GM12878 (cell line): ENCODE measurements around the gene SGK2. TPM values are rescaled to one million over a fixed set of nuclear protein-coding genes. Genes with fewer than 3 reads are reported as not detected.

Source experiments
- ATAC-seq: fragments of 200-7000 bp; cut with Tn5 transposase; 3 replicates; pipeline ENCODE4 v1.9.1; 2020; ENCODE audit warnings: mild to moderate bottlenecking, moderate library complexity
- BruUV-seq: library from RNA; stranded (reverse); fragments of 400-500 nt; replicated peaks from 2 replicates; lab custom pipeline; 2021; lab: Mats Ljungman, UMichigan
- CTCF ChIA-PET: fragments of 300-600 bp; sonication (Branson Sonifier 250); formaldehyde crosslinking; extraction: SDS; loops from one replicate; lab custom pipeline; 2021; ENCODE audit warnings: inconsistent platforms; lab: Yijun Ruan, JAX
- POLR2A ChIA-PET: fragments of 350-600 bp; formaldehyde crosslinking; extraction: SDS; loops from one replicate; lab custom pipeline; 2021; ENCODE audit warnings: inconsistent platforms; lab: Charles Lee
- RAD21 ChIA-PET: fragments of 300-600 bp; sonication (Branson Sonifier 250); formaldehyde crosslinking; loops from one replicate; lab custom pipeline; 2023; ENCODE audit warnings: antibody characterized with exemption; ENCODE audit not compliant: unreplicated experiment; lab: Charles Lee
- SMC1A ChIA-PET: fragments of 300-600 bp; sonication (Branson Sonifier 250); formaldehyde crosslinking; loops from one replicate; lab custom pipeline; 2023; ENCODE audit not compliant: unreplicated experiment, uncharacterized antibody; lab: Charles Lee
- DNase-seq: peaks from one replicate; pipeline ENCODE4 v3.0.0-alpha.2; 2011; ENCODE audit warnings: low read depth, low spot score
- FAIRE-seq: peaks from 3 replicates; lab custom pipeline; 2011; peaks lifted over from hg19 to GRCh38; lab: Jason Lieb, UNC
- H2AFZ ChIP-seq: 2 replicates; pipeline ENCODE4 v1.6.0; 2011; ENCODE audit warnings: low read depth, low read length, control low read depth; ENCODE audit not compliant: control insufficient read depth
- H3K27ac ChIP-seq: 2 replicates; pipeline ENCODE4 v1.5.1; 2011; ENCODE audit warnings: control low read depth; ENCODE audit not compliant: control insufficient read depth, insufficient read depth
- H3K27me3 ChIP-seq, 2 experiments: replicated peaks in 1 of 2; 2 replicates each; pipeline versions ENCODE4 v1.6.0 to v1.6.1; 2011; ENCODE audit warnings: low read length in 1 of 2; ENCODE audit not compliant: control insufficient read depth in 2 of 2, insufficient read depth in 2 of 2
- H3K36me3 ChIP-seq, 2 experiments: 2 replicates each; pipeline ENCODE4 v1.5.1; 2011; ENCODE audit warnings: low read length in 1 of 2; ENCODE audit not compliant: control insufficient read depth in 2 of 2, insufficient read depth in 2 of 2
- H3K4me1 ChIP-seq: 2 replicates; pipeline ENCODE4 v1.6.1; 2011; ENCODE audit warnings: mild to moderate bottlenecking, low read length, moderate library complexity, mixed read lengths; ENCODE audit not compliant: control insufficient read depth, insufficient read depth
- H3K4me2 ChIP-seq: 2 replicates; pipeline ENCODE4 v1.6.0; 2011; ENCODE audit warnings: control low read depth; ENCODE audit not compliant: control insufficient read depth, insufficient read depth
- H3K4me3 ChIP-seq: fragments of 200-600 bp; sonication (generic); 2 replicates; pipeline ENCODE4 v1.5.1; 2016
- H3K79me2 ChIP-seq: 2 replicates; pipeline ENCODE4 v1.6.0; 2011; ENCODE audit warnings: low read length; ENCODE audit not compliant: control insufficient read depth, insufficient read depth
- H3K9ac ChIP-seq: 2 replicates; pipeline ENCODE4 v1.8.0; 2011; ENCODE audit warnings: low read length, control low read depth, mixed read lengths; ENCODE audit not compliant: control insufficient read depth, insufficient read depth
- H3K9me3 ChIP-seq: replicated peaks from 3 replicates; pipeline ENCODE4 v1.5.1; 2011; ENCODE audit warnings: mild to moderate bottlenecking, low read length; ENCODE audit not compliant: control insufficient read depth, insufficient read depth
- H4K20me1 ChIP-seq: 2 replicates; pipeline ENCODE4 v1.6.0; 2011; ENCODE audit not compliant: control insufficient read depth, insufficient read depth
- ASH2L ChIP-seq: fragments of 300-600, 200-600 bp; sonication (generic); IDR thresholded peaks from 2 replicates; pipeline ENCODE4 v1.6.1; 2017; ENCODE audit warnings: low read depth, mild to moderate bottlenecking, borderline replicate concordance
- BCL3 ChIP-seq: IDR thresholded peaks from 2 replicates; pipeline ENCODE4 v1.6.1; 2011; ENCODE audit warnings: borderline replicate concordance, low read depth, mild to moderate bottlenecking, moderate library complexity, low read length; ENCODE audit not compliant: insufficient read depth, poor library complexity, severe bottlenecking
- BCLAF1 ChIP-seq: fragments of 450-650 bp; IDR thresholded peaks from 2 replicates; pipeline ENCODE4 v1.6.1; 2017; ENCODE audit warnings: antibody characterized with exemption, mild to moderate bottlenecking, moderate library complexity
- CEBPZ ChIP-seq: fragments of 150-350 bp; IDR thresholded peaks from 2 replicates; pipeline ENCODE4 v1.6.1; 2016; ENCODE audit warnings: low read depth, low read length
- CHD1 ChIP-seq: IDR thresholded peaks from 2 replicates; pipeline ENCODE4 v1.6.1; 2012; ENCODE audit warnings: low read depth, low read length, improper control_type of control experiment
- EP300 ChIP-seq, 2 experiments: fragments of 150-350 bp in 1 of 2; IDR thresholded peaks; 2 replicates each; pipeline ENCODE4 v1.6.1; 2011 to 2012; ENCODE audit warnings: low read depth in 2 of 2, low read length in 2 of 2, borderline replicate concordance in 1 of 2, improper control_type of control experiment in 1 of 2, inconsistent platforms in 1 of 2; ENCODE audit not compliant: control insufficient read depth in 1 of 2
- MTA2 ChIP-seq: fragments of 450-650 bp; IDR thresholded peaks from 2 replicates; pipeline ENCODE4 v1.6.1; 2016; ENCODE audit warnings: low read depth, mild to moderate bottlenecking, moderate library complexity
- POU2F2 ChIP-seq: IDR thresholded peaks from 3 replicates; pipeline ENCODE4 v1.6.1; 2011; ENCODE audit warnings: low read depth, mild to moderate bottlenecking, low read length, borderline replicate concordance
- RUNX3 ChIP-seq: IDR thresholded peaks from 2 replicates; pipeline ENCODE4 v1.6.1; 2012; ENCODE audit warnings: low read length, inconsistent platforms
- WRNIP1 ChIP-seq: IDR thresholded peaks from 2 replicates; pipeline ENCODE4 v1.6.1; 2011; ENCODE audit warnings: low read depth, low read length, improper control_type of control experiment, borderline replicate concordance
- ZNF622 ChIP-seq: fragments of 450-650 bp; IDR thresholded peaks from 2 replicates; pipeline ENCODE4 v1.6.1; 2017; ENCODE audit warnings: mild to moderate bottlenecking, inconsistent platforms
- ZSCAN29 ChIP-seq: fragments of 450-650 bp; IDR thresholded peaks from 2 replicates; pipeline ENCODE4 v1.6.1; 2017; ENCODE audit warnings: mild to moderate bottlenecking, moderate library complexity
- WGBS: methylation state at CpG from one replicate; pipeline ENCODE4 v1.1.6; 2016; ENCODE audit warnings: low lambda C conversion rate; ENCODE audit not compliant: insufficient replicate concordance, insufficient coverage; ENCODE audit errors: missing lambda C conversion rate; 5-methylcytosine and 5-hydroxymethylcytosine counted together
- in situ Hi-C: fragments of 300-500 bp; cut with MboI; formaldehyde crosslinking; loops from 9 replicates; pipeline ENCODE4 v1.14.3; 2018; ENCODE audit warnings: mixed read lengths
- intact Hi-C: fragments of 100-400 bp; cut with micrococcal nuclease; formaldehyde crosslinking; loops from one replicate; pipeline ENCODE4 v1.14.2; 2022; ENCODE audit not compliant: unreplicated experiment
- polyA plus RNA-seq, 11 experiments: library from polyadenylated mRNA; depleted of rRNA in 4 of 11; unstranded in 6 of 11; stranded (reverse) in 5 of 11; fragments of >200 nt; fragmentation: Nextera tagmentation in 4 of 11; fragmentation: Illumina TruSeq in 1 of 11; extraction: Ambion mirVana in 4 of 11; extraction: Trizol in 1 of 11; gene quantifications; 1 replicate in 1 of 11; 2 replicates in 10 of 11; pipeline versions ENCODE4 v1.2.1 to v1.2.3, GENCODE V29; 2011 to 2016; ENCODE audit warnings: inconsistent platforms in 2 of 11, missing spikeins in 2 of 11, low read depth in 1 of 11
- total RNA-seq, 4 experiments: library from RNA; depleted of rRNA in 3 of 4; stranded (reverse); fragments of >200 nt in 3 of 4; fragmentation: Illumina TruSeq in 1 of 4; extraction: Trizol in 1 of 4; gene quantifications; 2 replicates each; pipeline versions ENCODE4 v1.2.1 to v1.2.3, GENCODE V29; 2013 to 2021
- TF ChIP-seq, protein P1 (sequence below): fragments of 450-650 bp; conservative IDR thresholded peaks from 2 replicates; pipeline ENCODE4 v1.6.1; 2017; ENCODE audit warnings: mild to moderate bottlenecking, moderate library complexity

SGK2 gene
- total and polyA plus RNA-seq, 10 of the 15 experiments (the other 5 are each of a cell fraction or from before 2014, with no cell fraction given): 0.04 to 0.96 (median 0.22) TPM; not detected in 3

- no peak overlapping the region for H2AFZ ChIP-seq
- H3K4me1 ChIP-seq: no peaks in the 10 kb centered on the region
- ChIA-PET POLR2A (no interaction called here), CTCF (interaction anchor here (1.1 to 1.9 kb wide), 2 partner anchors 33 to 122 kb away, joined by 4 to 5 read pairs; no protein-coding TSS in a partner anchor), SMC1A (interaction anchor here (1.6 to 2.5 kb wide), 2 partner anchors 12 to 122 kb away, joined by 7 to 8 read pairs; partner anchors contain the start of gene SGK2), RAD21 (interaction anchor here (1.1 kb wide), 1 partner anchor 32 kb away, joined by 4 read pairs; no protein-coding TSS in a partner anchor)
- H3K27ac ChIP-seq: no peak overlapping the region
- no peaks in the 10 kb centered on the region for H3K9me3 ChIP-seq
- in situ Hi-C loops (no loop called here), intact Hi-C loops (no loop called here)
- H3K9ac ChIP-seq: no peak overlapping the region
- no peak overlapping the region for H3K4me3 ChIP-seq
- no peaks in the 10 kb centered on the region for H3K36me3 ChIP-seq
- no peaks in the 10 kb centered on the region for H4K20me1 ChIP-seq
- TF ChIP-seq, protein P1, sequence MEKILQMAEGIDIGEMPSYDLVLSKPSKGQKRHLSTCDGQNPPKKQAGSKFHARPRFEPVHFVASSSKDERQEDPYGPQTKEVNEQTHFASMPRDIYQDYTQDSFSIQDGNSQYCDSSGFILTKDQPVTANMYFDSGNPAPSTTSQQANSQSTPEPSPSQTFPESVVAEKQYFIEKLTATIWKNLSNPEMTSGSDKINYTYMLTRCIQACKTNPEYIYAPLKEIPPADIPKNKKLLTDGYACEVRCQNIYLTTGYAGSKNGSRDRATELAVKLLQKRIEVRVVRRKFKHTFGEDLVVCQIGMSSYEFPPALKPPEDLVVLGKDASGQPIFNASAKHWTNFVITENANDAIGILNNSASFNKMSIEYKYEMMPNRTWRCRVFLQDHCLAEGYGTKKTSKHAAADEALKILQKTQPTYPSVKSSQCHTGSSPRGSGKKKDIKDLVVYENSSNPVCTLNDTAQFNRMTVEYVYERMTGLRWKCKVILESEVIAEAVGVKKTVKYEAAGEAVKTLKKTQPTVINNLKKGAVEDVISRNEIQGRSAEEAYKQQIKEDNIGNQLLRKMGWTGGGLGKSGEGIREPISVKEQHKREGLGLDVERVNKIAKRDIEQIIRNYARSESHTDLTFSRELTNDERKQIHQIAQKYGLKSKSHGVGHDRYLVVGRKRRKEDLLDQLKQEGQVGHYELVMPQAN: no peak
- no peak for TF ChIP-seq MTA2
- TF ChIP-seq BCL3: no peak
- TF ChIP-seq CHD1: no peak
- TF ChIP-seq WRNIP1: no peak
- TF ChIP-seq BCLAF1: no peak
- no peak for TF ChIP-seq EP300 (IDR thresholded peaks at IDR 0.05; ENCODE audit: borderline replicate concordance in 1 of 2, control insufficient read depth in 1 of 2, low read depth in 2 of 2, low read length in 2 of 2)
- TF ChIP-seq ZSCAN29: no peak
- no peak for TF ChIP-seq POU2F2
- TF ChIP-seq CEBPZ: no peak
- TF ChIP-seq ASH2L: no peak
- no peak for TF ChIP-seq RUNX3
- TF ChIP-seq ZNF622: no peak
- H3K4me2 ChIP-seq: no peak overlapping the region
- 45% methylated on average over 10 of the region's 10 CpGs for WGBS
- FAIRE-seq (no peak), DNase-seq (no peak), ATAC-seq (no peak)
- no peaks in the 10 kb centered on the region for H3K27me3 ChIP-seq
- BruUV-seq: no TSS peak
- no peaks in the 10 kb centered on the region for H3K79me2 ChIP-seq
These were observed 11.7 kb downstream of the SGK2 start for GRCh38 chr20:43570496-43570895.
